AG20443 (cell line): ENCODE data around the gene CDH4.

Experiments used
- DNase-seq: peaks from one replicate; pipeline ENCODE4 v3.0.0; 2012; ENCODE audit warnings: low spot score, mixed read lengths

CDH4 gene

GRCh38 chr20:61766921-61767610, 515.0 kb downstream of the CDH4 start:
- DNase-seq, result no peak

DNA sequence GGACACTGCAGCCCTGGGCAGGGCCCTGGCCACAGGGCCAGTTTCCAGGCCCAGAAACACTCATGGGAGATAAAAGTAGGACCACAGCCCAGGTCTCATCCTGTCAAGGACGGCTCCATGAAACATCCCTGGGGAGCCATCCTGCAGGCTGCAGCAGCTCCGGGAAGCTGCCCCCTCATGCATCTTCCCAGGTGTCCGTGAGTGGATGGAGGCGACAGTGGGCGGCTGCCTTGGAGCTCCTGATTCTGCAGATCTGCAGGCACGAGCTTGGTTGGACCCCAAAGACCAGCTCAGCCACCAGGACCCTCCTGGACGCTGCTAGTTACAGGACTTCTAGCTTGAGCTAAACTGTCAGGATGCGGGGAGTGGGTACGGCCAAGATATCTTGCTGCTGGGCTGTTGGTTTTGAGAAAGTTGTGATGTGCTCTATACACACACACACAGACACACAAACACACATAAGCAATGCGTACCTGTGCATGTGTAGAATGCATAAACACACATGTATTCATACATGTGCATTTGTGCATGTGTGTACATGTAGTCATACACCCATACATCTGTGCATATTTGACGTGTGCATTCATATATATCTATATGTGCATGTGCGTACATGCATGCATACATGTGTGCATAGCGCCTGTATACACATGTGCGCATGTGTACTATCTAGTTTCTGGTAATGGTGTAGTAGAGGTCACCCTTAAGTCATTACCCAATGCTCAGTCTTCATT, 515.9 kb downstream of the CDH4 start:
- no peak for DNase-seq

DNA sequence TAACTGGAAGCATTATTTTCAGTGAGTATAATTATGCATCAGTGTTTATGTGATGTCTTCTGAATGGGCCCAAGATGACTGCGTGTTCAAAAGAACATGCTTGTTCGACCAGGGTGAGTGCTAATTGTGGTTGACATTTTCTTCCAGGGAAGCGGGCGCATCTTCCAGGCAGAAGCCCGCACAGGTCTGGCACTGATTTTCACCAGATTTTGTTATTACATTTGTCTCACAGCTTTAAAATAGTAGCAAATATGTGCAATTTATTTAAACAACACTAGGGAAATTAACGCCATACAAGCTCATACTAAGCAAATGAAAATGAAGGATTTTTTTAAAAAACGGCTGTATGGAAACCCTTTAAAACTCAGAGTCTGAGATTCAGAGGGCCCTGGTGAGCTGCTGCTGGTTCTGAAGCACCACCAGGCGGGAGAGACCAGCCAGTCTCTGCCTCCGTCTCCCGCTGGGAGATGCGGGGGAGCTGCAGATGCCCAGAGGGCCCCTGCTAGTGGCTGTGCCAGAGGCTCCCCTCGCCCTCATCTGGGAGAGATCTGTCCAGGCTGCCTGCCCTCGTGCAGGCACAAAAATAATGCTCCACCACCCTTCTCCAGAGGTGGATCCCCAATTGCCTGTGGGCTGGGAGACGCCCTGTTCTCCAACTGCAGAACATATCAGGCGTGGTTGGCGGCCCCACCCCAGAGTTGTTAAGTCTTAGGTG, 516.7 kb downstream of the CDH4 start:
- DNase-seq, result no peak

DNA sequence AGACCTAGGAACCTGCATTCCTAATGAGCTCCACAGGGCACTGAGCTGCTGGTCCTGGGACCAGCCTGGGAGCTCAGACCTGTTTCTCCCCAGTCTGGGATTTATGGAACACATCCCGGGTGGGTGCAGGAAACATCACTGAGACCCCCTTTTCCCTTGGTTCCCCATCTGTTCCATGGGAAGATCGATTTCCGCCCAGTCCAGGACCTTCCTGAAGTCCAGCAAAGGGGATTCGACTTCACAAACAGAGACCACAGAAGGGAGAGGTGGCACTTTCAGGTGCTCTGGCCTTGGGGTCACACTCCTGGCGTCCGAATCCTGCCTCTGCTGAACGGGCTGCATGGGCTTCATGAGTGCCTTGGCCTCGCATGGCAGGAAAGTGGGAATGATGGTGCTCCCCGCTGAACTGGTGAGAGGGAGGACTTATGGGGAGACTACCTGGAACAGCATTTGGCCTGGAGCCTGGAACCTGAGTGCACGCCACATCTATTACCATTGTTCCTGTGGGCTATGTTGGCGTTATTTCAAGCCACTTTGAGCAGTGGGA, 517.3 kb downstream of the CDH4 start:
- no peak for DNase-seq

GRCh38 chr20:61770113-61770585, 518.1 kb downstream of the CDH4 start:
- DNase-seq, result no peak

GRCh38 chr20:61771805-61772350, 519.8 kb downstream of the CDH4 start:
- DNase-seq, result no peak

DNA sequence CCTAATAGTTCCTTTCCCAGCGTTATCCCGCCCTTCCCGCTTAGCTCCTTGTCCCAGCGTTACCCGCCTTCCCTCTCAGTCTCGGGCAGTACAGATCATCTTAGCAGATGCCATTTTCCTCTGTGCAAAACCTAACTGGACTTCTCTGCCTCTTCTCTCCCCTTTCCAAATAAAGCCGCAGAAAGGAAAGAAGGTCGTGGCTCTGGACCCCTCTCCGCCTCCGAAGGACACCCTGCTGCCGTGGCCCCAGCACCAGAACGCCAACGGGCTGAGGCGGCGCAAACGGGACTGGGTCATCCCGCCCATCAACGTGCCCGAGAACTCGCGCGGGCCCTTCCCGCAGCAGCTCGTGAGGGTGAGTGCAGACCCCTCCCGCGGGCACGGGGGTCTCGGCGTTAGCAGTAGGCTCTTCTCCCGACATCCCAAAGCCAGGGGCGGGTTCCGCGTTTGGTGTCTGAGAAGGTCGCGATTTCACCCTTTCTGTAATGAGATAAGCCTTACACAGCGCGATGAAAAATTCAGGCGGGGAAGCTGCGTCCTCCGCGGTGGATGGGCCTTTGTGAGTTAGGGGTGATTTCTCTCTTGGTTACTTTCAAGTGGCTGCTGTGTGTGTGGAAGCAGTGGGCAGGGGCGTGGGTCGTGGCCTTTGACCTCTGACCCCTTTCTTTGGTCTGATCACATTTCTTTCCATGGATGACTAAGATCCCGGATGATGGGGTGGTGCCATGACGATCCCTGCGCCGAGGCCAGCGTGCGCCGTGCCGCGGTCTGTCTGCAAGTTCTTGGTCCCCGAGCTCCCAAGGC, 521.0 kb downstream of the CDH4 start:
- no peak for DNase-seq

DNA sequence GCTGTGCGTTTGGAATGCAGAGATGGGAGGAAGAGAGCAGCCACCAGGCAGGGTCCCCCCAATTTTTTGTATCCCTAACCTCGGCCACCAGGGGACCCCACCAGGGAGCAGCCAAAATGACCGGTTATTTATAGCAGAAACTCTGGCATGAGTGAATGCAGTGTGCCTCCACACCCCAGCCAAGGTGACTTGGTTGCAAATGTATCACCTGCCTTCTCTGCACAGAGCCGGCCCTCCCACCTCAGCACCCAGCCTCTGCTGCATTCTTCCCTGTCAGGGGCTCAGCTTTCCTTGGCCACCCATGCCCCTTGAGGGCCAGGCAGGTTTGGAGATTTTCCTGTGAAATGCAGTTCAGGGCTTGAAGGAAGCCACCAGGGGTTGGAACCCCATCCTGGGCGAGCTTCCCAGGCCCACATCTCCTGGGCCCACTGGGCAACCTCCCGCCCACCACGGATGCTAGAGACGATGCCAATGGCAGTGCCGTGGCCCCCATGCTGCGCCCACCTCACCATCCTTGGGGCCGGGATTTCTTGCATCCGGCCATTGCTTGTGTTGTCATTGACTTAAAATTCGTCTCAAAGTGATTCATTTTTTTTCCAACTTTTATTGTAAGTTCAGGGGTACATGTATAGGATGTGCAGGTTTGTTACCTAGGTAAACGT, 522.0 kb downstream of the CDH4 start:
- DNase-seq, result no peak

- DNase-seq, result no peak
These were observed 523.4 kb downstream of the CDH4 start for GRCh38 chr20:61775423-61775822.

DNA sequence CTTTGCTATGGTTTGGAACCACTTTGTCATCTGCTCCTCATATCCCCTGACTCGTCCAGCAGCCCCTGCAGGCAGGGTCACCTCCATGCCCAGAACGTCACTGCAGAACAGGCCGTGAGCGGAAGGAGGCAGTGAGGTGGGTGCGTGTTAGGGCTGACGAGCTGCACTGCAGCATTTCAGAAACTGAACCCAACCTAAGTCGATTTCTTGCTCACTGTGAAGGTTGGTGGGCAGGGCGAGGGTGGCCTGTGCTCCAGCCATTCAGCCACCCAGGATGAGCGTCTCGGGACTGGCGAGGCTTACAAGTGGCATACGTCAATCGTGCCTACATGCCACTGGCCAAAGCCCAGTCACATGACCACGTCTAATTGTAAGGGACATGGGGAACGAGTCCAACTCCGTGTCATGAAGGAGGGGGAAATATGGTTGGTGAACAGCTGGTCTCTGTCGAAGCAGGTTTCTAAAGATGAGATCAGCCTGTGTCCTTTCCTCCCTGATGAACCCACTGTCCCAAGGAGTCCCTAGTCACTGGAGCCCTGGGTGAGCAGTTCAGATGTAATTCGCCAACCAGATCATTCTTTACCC, 524.5 kb downstream of the CDH4 start:
- DNase-seq, result no peak

- no peak for DNase-seq
These were observed 525.9 kb downstream of the CDH4 start for GRCh38 chr20:61777773-61778494.

- no peak for DNase-seq
These were observed 526.4 kb downstream of the CDH4 start for GRCh38 chr20:61778495-61778863.

DNA sequence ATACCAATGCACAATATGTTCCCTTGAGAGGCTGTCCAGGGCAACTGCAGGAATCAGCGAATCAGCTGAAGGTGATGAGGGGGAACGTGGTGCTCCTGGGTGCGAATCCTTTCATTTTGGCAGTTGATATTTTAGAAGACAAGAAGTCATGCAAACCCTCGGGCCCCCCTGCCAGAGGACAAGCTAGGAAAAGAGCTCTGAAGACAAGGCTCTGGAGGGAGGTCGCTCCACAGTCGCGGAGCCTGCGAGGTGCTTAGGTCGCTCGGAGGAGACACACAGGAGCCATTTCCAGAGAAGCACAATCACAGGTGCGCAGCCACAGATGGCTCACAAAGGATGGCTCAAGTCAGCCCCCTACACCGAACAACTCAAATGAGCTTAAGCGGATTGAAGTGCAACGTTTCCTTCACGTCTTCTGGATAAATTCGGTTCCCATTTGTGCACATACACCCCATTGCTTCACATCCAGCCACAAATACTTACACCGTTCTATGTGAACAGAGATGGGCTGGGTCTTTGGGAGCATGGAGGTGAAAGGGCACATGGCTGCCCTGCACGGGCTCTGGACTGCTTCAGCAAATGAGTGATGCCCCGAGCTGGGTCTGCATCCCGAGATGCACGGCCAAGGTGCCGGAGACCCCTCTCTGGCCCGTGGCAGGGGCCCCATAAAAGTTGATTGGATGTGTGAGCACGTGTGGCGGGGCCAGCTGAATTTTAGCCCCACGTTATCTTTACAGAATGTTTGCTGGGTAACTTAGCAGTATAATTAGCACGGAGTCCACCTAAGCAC, 527.3 kb downstream of the CDH4 start:
- no peak for DNase-seq

DNA sequence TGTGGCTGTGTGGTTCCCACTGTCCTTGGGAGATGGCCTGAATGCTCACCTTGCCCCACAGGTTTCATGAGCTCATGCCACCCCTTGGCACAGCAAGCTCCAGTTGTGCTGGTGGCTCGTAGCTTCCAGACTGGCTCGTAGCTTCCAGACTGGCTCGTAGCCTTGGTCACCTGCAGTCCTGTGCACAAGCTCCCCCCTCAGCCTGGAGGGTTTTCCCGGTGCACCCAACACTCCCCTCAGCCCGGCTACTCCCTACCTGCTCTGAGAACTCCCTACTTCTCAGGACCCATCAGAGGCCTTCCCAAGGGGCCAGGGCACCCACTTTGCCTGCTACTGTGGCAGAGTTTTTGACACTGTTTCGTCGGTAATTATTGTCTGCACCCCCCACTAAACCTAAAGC, 528.0 kb downstream of the CDH4 start:
- no peak for DNase-seq

DNA sequence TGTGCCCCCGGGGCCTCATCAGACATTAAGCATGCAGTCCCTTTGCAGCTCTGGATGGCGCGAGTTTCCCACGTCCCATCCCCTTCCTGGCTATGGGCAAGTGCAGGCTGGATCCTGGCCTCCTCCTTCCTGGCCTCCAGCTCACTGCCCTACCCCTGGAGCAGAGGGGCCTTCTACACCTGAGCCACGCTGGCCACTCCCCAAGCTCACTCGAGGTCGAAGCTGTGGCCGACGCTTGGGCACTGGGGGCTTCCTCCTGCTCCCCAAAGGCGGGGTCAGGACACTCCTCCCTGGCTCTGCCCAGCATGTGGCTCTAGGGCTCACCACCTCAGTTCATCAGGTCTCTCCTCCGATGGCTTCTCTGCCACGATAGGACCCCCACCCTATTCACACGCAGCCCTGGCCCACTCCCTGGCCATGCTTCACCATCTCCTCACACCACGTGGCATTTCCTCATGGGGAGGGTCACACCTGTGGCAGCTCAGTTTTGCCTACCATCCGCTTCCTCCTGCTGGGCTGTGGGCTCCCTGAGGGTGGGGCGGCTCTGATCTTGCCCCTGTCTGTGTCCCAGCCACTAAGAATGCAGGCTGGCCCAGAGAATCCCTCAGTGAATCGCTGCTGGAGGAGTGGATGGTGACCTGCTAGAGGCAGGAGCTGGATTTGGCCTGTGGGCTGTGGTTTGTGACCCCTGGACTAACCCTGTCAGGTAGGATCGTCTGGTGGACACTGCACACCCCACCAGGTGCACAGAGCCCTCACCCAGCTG, 532.9 kb downstream of the CDH4 start:
- no peak for DNase-seq

- DNase-seq, result no peak
These were observed 533.4 kb downstream of the CDH4 start for GRCh38 chr20:61785567-61785816.

GRCh38 chr20:61786230-61786629, 534.2 kb downstream of the CDH4 start:
- no peak for DNase-seq

GRCh38 chr20:61788343-61788742, 536.3 kb downstream of the CDH4 start:
- no peak for DNase-seq

GRCh38 chr20:61789329-61789728, 537.3 kb downstream of the CDH4 start:
- DNase-seq, result no peak
